GM12891 (cell line): ENCODE data around the gene ISG20L2.

Source experiments
- POLR2A ChIP-seq: IDR thresholded peaks from 2 replicates; pipeline ENCODE4 v1.6.1; 2011; ENCODE audit warnings: low read depth, low read length, control low read depth
- POLR2AphosphoS5 ChIP-seq: IDR thresholded peaks from 2 replicates; pipeline ENCODE4 v1.6.1; 2011; ENCODE audit warnings: low read depth, low read length, control low read depth
- POU2F2 ChIP-seq: IDR thresholded peaks from 2 replicates; pipeline ENCODE4 v1.6.1; 2011; ENCODE audit warnings: low read depth, mild to moderate bottlenecking, control low read depth, low read length, moderate library complexity

DNA sequence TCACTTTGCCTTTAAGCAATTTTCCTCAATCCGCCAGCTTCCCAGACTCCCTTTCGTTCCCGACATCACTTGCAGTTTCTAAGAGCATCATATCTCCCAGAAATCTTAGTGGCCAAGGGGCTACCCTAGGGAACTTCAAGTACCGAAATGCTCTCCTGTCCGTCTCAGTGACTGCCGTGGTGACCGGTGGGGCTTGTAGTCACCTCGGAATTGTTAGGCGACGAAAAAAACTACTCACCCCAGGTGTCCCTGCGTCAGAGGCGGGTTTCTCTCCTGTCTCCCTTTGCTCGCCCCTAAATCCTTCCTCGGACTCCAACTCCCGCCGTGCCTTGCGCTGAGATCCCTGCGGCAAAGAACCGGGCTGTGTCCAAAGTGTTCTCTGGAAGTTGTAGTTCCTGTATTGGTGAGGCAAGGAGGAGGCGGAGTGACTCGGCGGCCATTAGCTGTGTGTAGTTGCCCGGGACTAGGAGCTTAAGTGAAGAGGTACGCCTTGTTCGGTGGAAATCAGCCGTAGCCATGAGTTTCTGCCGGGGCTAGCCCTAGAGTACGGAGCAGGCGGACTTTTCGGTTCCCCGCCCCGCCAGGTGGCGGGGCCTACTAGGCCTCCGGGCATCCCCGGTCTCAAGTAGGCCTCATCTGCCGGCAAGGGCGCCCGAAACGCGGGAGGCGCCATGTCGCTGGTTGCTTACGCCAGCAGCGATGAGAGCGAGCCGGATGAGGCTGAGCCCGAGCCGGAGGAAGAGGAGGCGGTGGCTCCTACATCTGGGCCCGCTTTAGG lies 38.7 kb upstream of the ISG20L2 start, which contains the start of gene PRCC:
- TF ChIP-seq POLR2A = peak; percentile 59
- TF ChIP-seq POLR2AphosphoS5 = peak; percentile 75
- peak; percentile 47; the same call in 1 of the 2 replicates for TF ChIP-seq POU2F2
